ENCODE data around the gene INTS3.
A peak's percentile ranks its signal among the peaks of the same experiment; 100 is the strongest.

The INTS3 gene, protein sequence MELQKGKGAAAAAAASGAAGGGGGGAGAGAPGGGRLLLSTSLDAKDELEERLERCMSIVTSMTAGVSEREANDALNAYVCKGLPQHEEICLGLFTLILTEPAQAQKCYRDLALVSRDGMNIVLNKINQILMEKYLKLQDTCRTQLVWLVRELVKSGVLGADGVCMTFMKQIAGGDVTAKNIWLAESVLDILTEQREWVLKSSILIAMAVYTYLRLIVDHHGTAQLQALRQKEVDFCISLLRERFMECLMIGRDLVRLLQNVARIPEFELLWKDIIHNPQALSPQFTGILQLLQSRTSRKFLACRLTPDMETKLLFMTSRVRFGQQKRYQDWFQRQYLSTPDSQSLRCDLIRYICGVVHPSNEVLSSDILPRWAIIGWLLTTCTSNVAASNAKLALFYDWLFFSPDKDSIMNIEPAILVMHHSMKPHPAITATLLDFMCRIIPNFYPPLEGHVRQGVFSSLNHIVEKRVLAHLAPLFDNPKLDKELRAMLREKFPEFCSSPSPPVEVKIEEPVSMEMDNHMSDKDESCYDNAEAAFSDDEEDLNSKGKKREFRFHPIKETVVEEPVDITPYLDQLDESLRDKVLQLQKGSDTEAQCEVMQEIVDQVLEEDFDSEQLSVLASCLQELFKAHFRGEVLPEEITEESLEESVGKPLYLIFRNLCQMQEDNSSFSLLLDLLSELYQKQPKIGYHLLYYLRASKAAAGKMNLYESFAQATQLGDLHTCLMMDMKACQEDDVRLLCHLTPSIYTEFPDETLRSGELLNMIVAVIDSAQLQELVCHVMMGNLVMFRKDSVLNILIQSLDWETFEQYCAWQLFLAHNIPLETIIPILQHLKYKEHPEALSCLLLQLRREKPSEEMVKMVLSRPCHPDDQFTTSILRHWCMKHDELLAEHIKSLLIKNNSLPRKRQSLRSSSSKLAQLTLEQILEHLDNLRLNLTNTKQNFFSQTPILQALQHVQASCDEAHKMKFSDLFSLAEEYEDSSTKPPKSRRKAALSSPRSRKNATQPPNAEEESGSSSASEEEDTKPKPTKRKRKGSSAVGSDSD

DNA sequence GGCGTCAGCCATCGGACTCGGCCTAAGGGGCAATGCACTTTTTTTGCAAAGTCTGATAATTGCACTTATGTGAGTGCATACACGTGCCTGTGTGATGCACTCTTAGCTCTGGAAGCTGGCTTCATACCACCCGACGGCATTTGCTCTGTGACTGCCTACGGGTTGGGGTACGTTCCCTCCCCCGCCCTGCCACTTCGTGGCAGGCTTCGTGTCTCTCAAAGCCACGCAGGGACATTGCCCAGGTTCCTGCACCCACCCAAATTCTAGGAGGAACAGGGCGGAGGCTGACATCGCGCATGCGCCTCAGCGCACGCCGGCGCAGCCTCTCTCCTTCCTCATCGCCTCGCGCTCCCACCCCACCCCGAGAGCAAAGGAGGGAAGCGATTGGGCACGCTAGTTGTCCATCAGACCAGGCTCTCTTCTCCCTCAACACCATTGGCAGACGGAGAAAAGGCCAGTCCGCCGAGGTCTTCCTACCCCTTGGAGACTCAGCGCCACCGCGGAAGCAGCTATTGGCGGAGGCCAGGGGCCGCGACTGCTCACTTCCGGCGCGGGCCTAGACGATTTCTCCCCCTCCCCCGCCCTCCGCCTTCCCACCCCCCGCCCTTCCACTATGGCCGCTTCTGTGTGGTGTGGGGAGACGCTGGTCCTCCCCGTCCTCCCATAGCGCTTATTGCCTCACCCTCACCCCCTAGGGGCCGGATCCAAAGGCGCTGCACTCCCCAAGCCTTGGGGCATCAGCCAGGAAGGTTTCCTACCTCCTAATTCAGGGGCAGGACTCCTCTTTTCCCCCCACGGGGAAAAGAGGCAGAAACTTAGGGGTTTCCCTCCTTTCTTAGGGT, at the start of gene INTS3:
TSS of gene INTS3 (plus strand) at position 588 of the 842 bp plus-strand sequence. CDS start 585 bp downstream, outside the sequence.
- DNase-seq (ENCODE audit: low read depth in 2 of 2) = peak; percentile 99 to 100

DNA sequence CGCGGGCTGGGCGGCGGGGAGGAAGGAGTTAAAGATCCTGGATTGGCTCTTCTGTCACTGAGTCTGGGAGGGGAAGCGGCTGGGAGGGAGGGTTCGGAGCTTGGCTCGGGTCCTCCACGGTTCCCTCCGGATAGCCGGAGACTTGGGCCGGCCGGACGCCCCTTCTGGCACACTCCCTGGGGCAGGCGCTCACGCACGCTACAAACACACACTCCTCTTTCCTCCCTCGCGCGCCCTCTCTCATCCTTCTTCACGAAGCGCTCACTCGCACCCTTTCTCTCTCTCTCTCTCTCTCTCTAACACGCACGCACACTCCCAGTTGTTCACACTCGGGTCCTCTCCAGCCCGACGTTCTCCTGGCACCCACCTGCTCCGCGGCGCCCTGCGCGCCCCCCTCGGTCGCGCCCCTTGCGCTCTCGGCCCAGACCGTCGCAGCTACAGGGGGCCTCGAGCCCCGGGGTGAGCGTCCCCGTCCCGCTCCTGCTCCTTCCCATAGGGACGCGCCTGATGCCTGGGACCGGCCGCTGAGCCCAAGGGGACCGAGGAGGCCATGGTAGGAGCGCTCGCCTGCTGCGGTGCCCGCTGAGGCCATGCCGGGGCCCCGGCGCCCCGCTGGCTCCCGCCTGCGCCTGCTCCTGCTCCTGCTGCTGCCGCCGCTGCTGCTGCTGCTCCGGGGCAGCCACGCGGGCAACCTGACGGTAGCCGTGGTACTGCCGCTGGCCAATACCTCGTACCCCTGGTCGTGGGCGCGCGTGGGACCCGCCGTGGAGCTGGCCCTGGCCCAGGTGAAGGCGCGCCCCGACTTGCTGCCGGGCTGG, 49.1 kb upstream of the INTS3 start, which contains the start of gene NPR1:
TSS of gene NPR1 (plus strand) at position 170 of the 818 bp plus-strand sequence. CDS start at position 591, 421 bp downstream.
- peak in 1 of 2 donors; percentile 9 for DNase-seq (ENCODE audit: low read depth in 2 of 2)

DNA sequence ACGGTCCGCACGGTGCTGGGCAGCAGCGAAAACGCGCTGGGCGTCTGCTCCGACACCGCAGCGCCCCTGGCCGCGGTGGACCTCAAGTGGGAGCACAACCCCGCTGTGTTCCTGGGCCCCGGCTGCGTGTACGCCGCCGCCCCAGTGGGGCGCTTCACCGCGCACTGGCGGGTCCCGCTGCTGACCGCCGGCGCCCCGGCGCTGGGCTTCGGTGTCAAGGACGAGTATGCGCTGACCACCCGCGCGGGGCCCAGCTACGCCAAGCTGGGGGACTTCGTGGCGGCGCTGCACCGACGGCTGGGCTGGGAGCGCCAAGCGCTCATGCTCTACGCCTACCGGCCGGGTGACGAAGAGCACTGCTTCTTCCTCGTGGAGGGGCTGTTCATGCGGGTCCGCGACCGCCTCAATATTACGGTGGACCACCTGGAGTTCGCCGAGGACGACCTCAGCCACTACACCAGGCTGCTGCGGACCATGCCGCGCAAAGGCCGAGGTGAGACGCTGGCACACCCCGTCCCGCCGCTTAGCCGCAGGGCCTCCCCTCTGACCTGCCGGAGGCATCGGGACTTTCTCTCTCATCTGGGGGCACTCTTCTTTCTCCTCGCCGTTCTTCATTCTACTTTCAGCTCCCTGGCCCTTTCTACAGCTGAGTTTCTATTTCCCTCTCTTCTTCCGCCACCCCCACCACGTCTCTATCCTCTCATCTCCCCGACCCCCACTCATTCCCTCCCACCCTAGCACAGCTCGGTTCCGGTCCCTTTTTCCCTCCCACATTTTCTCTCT, 48.3 kb upstream of the INTS3 start:
- DNase-seq (ENCODE audit: low read depth in 2 of 2) = peak in 1 of 2 donors; percentile 14

DNA sequence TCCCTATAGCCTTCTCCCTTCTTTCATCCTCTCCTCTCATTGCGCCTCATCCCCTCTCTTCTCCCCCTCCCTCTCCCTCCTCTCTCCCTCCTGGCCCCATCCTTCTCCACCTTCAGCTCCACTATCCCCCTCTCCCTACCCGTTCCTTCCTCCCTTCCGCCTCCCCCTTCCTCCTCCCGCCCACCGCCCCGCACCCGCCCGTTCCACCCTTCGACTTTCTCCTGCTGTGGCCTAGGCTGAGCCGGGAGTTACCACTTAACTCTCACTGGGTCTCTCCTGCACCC, 47.8 kb upstream of the INTS3 start:
- no peak for DNase-seq (ENCODE audit: low read depth in 2 of 2)

DNA sequence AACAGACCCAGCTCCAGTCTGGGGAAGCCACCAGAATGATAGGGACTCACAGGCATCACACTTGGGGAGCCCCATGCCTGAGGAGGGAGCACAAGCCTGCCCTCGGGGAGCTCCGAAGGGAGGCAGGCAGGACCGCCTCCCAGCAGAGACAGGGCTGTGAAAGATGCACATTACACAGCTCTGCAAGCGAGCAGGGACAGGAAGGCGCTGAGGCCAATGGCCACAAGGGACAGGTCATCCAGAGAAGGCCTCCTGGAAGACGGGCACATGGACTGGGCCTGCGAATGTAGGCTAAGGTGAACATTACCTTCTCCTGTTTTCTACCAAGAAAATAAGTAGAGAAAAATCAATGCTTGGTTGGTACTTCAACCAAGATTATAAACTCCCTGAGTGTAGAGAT, 45.1 kb upstream of the INTS3 start:
- no peak for DNase-seq (ENCODE audit: low read depth in 2 of 2)

DNA sequence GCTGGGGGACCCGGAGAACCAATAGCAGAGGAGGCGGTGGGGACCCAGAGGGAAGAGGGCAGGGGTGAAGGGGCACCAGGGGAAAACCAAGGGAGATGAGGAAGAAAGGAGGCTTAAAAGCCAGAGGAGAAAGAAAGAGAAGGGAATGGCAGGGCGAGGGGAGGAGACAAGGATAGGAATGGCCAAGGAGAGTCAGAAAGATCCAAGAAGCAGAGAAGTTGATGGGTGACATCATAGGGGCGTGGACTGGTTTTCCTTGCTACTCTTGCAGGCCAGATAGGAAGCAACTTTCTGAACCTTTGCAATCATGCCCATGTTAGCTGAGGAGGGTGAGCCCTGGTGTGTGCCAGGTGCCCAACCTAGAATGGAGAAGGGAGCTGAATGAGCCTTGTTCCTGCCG, 44.0 kb upstream of the INTS3 start:
- no peak for DNase-seq (ENCODE audit: low read depth in 2 of 2)

DNA sequence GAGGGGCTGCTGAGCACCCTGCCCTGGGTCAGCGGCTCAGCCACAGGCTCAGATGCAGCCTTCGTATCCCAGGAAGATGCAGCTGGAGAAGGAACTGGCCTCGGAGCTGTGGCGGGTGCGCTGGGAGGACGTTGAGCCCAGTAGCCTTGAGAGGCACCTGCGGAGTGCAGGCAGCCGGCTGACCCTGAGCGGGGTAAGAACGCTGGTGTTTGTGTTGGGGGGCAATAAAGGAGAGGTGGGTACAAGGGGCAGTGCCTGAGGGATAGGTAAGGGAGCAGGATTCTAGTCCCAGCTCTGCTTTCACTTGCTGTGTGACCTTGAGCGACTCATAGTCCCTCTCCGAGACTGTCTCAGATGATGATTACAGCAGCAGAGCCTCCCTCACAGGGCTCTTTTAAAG, 43.0 kb upstream of the INTS3 start:
- no peak for DNase-seq (ENCODE audit: low read depth in 2 of 2)

DNA sequence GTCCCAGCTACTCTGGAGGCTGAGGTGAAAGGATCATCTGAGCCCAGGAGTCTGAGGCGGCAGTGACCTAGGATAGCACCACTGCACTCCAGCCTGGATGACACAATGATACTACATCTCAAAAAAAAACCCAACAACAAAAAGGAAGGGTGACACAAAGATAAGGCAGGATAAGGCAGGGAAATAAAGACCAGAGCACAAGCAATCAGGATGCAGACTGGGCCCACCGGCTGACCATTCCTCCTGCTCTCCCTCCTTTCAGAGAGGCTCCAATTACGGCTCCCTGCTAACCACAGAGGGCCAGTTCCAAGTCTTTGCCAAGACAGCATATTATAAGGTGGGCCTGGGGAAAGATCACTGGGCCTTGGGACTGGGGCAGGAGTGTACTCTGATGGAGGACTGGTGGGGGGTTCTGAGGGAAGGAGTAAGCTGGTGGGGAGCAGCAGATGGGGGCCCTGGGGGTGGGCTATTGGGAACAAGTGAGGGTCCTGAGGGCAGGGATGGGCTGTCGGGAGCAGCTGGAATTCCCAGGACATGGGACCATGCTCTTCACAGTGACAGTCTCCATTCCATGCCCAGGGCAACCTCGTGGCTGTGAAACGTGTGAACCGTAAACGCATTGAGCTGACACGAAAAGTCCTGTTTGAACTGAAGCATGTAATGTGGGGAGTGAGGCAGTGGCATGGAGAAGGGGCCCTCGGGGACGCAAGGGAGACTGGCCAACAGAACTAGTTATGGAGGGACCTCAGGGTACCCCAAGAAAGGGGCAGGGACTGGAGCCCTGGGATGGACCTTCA, 42.1 kb upstream of the INTS3 start:
- no peak for DNase-seq (ENCODE audit: low read depth in 2 of 2)

DNA sequence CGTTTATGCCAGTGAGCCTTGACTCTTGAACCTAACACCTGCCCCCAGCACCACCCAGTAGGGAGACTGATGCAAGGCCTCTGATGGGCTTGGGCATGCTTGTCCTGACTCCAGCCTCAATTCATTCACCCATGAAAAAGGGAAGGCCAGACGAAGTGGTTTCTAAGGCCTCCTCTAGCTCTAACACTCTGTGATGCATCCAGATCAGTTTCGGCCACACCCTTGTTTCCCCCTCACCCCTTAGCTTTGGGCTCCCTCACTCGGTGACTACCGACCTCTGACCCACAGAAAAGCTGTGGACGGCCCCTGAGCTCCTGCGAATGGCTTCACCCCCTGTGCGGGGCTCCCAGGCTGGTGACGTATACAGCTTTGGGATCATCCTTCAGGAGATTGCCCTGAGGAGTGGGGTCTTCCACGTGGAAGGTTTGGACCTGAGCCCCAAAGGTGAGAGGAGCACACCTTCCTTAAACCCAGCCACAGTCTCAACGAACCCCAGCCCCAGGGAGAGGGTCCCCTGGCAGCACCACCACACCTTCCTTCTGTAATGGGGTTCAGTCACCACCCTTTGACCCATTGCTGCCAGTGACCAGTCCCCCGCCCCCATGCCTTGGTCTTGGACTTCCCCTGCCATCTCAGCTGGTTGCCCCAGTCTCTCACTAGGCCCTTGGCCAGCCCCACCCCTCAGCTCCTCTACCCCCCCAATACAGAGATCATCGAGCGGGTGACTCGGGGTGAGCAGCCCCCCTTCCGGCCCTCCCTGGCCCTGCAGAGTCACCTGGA, 40.3 kb upstream of the INTS3 start:
- DNase-seq (ENCODE audit: low read depth in 2 of 2) = no peak

DNA sequence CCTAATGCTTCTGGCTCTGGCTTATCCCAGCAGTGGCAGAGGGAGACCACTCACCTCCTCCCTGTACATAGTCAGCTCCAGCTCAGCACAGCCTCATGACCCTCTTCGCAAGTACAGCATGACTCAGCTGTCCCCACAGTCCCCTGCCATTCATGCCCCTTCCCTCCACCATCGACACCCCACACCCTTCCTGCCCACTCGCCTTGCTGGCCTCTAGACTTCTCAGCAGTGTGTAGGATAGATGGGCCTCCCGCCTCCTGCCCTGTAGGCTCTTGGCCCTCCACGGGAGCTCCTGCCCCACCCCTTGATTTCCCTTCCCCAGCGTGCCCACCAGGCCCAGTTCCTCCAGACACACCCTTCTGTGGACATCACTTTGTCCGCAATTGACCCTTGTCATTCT, 39.6 kb upstream of the INTS3 start:
- no peak for DNase-seq (ENCODE audit: low read depth in 2 of 2)

DNA sequence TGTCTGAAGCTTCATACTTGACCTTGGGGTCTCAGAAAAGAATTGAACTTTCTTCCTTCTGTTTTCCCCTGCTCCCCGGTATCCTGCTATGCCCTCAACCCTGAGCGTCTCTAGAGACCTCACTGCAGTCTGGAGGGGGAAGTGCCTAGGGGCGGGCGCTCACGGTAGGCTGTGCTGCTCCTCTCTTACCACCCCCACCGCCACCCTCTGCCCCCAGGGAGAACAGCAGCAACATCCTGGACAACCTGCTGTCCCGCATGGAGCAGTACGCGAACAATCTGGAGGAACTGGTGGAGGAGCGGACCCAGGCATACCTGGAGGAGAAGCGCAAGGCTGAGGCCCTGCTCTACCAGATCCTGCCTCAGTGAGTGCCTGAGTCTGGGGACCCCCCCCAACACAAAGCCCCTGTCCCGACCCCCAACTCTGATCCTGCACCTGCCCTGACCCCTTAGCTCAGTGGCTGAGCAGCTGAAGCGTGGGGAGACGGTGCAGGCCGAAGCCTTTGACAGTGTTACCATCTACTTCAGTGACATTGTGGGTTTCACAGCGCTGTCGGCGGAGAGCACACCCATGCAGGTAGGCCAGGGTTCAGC, 39.0 kb upstream of the INTS3 start:
- DNase-seq (ENCODE audit: low read depth in 2 of 2) = no peak

DNA sequence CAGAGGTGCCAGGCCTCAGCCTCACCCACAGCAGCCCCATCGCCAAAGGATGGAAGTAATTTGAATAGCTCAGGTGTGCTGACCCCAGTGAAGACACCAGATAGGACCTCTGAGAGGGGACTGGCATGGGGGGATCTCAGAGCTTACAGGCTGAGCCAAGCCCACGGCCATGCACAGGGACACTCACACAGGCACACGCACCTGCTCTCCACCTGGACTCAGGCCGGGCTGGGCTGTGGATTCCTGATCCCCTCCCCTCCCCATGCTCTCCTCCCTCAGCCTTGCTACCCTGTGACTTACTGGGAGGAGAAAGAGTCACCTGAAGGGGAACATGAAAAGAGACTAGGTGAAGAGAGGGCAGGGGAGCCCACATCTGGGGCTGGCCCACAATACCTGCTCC, 34.4 kb upstream of the INTS3 start:
- no peak for DNase-seq (ENCODE audit: low read depth in 2 of 2)

DNA sequence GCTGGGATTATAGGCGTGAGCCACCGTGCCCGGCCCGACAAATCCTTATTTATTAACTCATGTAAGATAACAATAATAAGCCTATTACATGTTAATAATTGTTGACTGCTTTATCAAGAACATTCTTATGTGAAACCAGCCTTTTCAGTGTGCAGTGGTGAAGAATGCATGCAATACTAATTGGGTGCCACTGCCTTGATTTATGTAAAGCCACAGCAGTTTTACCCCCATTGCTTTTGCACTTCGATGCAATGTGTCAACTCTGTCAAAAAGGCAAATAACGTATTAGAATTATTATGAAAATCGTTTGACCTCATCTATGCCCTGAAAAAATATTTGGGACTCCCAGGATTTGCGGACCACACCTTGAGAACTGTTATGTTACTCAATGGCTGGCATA, 31.1 kb upstream of the INTS3 start:
- no peak for DNase-seq (ENCODE audit: low read depth in 2 of 2)

DNA sequence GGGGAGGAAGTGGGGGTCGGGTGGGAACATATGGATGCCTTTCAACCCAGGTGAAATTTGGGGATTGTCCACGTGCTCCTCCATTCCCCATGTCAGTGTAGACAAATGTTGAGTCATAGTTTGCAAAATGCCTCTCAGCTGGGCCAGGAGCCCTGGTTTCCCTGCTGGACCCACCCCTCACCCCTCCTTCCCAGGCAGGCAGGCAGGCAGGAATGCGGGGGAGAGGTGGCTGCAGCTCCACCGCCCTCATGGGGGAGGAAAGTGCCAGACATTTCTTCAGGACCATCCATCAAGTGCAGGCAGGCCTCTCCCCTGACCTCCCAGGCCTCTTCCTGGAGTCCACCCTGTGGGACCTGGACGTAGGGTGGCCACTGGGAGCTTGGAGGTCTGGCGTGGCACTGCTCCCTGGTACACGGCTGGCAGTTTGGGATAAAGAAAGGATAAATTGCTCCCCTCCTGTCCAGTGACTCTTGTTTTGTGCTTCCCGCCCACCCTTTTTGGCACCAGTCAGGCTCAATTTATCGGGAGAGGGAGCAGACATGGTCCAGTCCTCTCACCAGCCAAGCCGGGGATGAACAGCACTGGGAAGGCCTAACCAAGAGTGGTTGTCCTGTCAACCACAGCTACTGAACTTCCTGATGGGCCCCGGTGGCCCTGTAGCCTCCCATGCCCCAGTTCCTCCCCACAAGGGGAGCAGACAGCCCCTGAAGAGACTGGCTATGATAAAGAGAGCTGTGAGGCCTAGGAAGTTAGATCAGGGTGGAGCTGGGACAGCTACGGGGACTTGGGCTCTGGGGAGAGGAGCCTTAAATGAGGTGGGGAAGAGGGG, 30.4 kb upstream of the INTS3 start:
- DNase-seq (ENCODE audit: low read depth in 2 of 2) = no peak

DNA sequence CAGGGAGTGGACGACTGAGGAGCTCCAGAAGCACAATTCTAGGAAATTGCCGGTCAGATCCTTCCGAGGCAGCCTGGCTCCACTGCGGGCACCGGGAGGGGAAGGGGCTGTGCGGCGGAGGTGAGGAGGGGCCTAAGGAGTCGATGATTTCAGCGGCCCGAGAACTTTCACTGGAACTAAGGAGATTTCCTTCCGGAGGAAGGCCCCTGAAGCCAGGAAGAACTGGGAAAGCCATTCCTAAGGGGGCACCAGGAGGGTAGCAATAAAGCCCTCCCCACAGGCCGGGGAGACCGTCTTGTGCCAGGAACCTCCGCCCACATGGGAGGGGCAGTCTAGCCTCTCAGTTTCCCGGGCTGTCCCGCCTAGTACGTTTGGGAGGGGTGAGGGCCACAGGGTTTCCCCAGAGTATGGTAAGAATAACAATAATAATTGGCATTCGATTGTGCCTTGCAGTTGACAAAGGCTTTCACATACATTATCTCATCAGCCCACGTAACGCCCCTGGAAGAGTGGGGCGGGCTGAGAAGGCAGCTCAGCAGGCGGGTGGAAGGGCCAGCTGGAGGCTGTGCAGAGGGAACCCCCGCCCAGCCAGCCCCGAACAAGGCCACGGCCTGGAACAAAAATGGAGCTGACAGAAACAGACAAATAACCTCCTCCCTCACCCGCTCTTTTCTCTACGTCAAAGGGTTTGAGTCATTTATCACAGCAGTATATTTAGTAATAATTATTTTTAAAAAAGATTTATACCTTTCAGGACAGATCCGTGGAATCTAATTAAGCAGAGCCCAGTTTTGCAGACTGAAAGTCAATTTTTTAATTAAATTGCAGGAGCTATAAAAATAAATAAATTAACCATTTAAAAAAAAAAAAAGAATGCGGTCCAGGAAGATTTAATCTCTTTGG, 29.6 kb upstream of the INTS3 start:
- no peak for DNase-seq (ENCODE audit: low read depth in 2 of 2)
